ENCODE measurements around the gene ZFPM1.
"Not testable (repeated sequence)": the region's sequence is repeated elsewhere in the genome, so short reads cannot be mapped to it uniquely, and the experiment has no call there.

ZFPM1 gene

GRCh38 chr16:88469615-88470395, 16.7 kb downstream of the ZFPM1 start:
- H3K4me3 ChIP-seq (ENCODE audit: low read depth, low read length): no peak overlapping the region
- TF ChIP-seq, protein P1, sequence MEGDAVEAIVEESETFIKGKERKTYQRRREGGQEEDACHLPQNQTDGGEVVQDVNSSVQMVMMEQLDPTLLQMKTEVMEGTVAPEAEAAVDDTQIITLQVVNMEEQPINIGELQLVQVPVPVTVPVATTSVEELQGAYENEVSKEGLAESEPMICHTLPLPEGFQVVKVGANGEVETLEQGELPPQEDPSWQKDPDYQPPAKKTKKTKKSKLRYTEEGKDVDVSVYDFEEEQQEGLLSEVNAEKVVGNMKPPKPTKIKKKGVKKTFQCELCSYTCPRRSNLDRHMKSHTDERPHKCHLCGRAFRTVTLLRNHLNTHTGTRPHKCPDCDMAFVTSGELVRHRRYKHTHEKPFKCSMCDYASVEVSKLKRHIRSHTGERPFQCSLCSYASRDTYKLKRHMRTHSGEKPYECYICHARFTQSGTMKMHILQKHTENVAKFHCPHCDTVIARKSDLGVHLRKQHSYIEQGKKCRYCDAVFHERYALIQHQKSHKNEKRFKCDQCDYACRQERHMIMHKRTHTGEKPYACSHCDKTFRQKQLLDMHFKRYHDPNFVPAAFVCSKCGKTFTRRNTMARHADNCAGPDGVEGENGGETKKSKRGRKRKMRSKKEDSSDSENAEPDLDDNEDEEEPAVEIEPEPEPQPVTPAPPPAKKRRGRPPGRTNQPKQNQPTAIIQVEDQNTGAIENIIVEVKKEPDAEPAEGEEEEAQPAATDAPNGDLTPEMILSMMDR (IDR thresholded peaks at IDR 0.05; ENCODE audit: low read depth, low read length): no peak

GRCh38 chr16:88470396-88470680, 17.3 kb downstream of the ZFPM1 start:
- not testable (repeated sequence) for H3K4me3 ChIP-seq (ENCODE audit: low read depth, low read length)

GRCh38 chr16:88470696-88471095, 17.6 kb downstream of the ZFPM1 start:
- not testable (repeated sequence) for H3K4me3 ChIP-seq (ENCODE audit: low read depth, low read length)

GRCh38 chr16:88471115-88471514, 18.0 kb downstream of the ZFPM1 start:
- no peak overlapping the region for H3K4me3 ChIP-seq (ENCODE audit: low read depth, low read length)
- TF ChIP-seq, protein P1 (IDR thresholded peaks at IDR 0.05; ENCODE audit: low read depth, low read length): no peak

DNA sequence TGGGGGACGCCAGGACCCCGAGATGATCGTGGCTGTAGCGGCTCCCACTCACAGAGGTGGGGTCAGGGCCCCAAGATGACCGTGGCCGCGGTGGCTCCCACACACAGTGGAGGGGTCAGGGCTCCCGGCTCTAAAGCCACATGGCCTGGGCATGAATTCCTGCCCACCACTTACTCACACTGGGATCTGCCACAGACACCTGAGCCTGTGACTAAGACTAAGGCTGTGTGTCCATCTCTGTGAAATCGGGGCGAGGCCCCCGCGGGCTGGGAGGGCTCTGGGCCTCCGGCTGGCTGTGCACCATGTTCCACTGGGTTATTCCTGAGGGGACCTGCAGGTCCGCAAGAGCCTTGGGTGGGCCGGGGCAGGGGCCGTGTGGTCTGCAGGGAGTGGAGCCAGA, 18.5 kb downstream of the ZFPM1 start:
- H3K4me3 ChIP-seq (ENCODE audit: low read depth, low read length): no peak overlapping the region
- TF ChIP-seq, protein P1 (IDR thresholded peaks at IDR 0.05; ENCODE audit: low read depth, low read length): no peak

- no peak overlapping the region for H3K4me3 ChIP-seq (ENCODE audit: low read depth, low read length)
- TF ChIP-seq, protein P1 (IDR thresholded peaks at IDR 0.05; ENCODE audit: low read depth, low read length): no peak
These were observed 19.0 kb downstream of the ZFPM1 start for GRCh38 chr16:88472069-88472468.

DNA sequence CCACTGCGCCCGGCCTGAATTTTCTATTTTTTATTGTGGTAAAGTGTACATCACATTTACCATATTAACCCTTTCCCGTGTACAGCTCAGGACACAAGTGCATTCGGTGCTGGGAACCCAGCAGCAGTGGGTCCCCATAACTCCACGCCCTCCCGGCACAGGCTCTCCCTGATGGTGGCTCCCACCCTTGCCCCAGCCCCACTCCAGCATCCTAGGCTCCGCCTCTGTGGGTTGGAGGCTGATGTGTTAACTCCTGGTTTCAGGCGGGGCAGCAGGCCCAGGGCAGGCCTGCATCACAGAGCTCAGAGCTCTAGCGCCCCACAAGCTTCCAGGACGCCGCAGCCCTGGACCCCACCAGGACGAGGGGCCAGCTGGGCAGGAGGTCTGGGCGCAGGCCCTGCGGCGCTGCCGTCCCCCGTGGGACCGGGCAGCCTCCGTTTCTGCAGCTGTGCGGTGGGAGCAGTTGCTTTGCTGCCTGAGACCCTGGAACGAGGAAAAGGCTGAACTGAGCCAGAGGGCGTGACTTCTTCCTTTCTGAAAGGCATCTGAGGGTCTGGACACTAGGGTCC, 19.6 kb downstream of the ZFPM1 start:
- no peak overlapping the region for H3K4me3 ChIP-seq (ENCODE audit: low read depth, low read length)
- TF ChIP-seq, protein P1 (IDR thresholded peaks at IDR 0.05; ENCODE audit: low read depth, low read length): no peak

DNA sequence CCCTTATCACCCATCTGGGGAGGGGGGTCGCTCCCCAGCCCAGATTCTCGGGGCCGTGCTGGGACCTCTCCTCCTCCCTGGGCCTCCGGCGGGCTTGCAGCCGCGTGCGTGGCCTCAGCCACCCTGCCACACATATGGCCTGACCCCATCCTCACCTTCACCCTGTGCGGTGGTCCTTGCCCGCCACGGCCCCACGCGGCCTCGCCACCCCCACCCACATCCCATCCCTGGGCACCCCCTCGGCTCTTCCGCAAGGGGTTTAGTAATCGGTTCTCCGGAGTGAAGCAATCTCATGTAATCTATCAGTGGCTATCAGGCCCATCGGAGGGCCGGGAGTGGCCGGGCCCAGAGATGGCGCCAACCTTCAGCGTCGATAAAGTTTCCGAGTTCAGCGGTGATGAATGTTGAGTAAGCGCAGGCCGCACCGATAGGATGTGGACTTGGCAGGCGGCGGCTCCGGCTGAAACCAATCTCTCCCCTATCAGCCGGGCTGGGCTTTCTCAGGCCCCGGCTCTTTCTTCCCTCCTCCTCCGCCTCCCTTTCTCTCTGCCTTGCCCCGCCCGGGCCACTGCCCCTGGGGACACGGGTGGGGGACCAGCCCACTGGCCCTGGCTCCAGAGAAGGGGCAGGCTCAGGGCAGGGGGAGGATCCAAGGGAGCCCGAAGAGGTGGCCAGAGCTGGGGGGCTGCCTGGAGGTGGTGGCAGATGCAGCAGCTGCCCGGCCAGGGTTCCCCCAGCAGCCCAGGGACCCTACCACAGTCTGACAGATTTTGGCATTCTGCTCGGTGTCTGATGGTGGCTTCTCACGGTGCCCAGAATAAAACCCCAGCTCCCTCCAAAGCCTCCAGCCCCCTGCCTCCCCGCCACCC, 20.8 kb downstream of the ZFPM1 start:
- H3K4me3 ChIP-seq (ENCODE audit: low read depth, low read length): no peak overlapping the region
- TF ChIP-seq, protein P1 (IDR thresholded peaks at IDR 0.05; ENCODE audit: low read depth, low read length): no peak
